Measurements from ENCODE around the gene GNAL.

GRCh38 chr18:11719050-11719449 lies 30.0 kb downstream of the GNAL start:
- TF ChIP-seq POLR2A (IDR thresholded peaks at IDR 0.05) (no peak), CTCF (IDR thresholded peaks at IDR 0.05 in 4 of 5, conservative IDR thresholded peaks at IDR 0.05 in 1 of 5) (no peak)
